LNCAP (cell line): ENCODE measurements around the gene KBTBD12.

ENCODE experiments used
- TF ChIP-seq, protein P1 (sequence below): fragments of 450-650 bp; IDR thresholded peaks from 2 replicates; pipeline ENCODE4 v1.5.1; 2017; ENCODE audit warnings: mild to moderate bottlenecking

Gene KBTBD12, protein sequence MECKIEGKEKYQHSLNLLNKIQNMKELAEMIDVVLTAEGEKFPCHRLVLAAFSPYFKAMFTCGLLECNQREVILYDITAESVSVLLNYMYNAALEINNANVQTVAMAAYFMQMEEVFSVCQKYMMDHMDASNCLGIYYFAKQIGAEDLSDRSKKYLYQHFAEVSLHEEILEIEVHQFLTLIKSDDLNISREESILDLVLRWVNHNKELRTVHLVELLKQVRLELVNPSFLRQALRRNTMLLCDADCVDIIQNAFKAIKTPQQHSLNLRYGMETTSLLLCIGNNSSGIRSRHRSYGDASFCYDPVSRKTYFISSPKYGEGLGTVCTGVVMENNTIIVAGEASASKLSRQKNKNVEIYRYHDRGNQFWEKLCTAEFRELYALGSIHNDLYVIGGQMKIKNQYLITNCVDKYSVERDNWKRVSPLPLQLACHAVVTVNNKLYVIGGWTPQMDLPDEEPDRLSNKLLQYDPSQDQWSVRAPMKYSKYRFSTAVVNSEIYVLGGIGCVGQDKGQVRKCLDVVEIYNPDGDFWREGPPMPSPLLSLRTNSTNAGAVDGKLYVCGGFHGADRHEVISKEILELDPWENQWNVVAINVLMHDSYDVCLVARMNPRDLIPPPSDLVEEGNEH

DNA sequence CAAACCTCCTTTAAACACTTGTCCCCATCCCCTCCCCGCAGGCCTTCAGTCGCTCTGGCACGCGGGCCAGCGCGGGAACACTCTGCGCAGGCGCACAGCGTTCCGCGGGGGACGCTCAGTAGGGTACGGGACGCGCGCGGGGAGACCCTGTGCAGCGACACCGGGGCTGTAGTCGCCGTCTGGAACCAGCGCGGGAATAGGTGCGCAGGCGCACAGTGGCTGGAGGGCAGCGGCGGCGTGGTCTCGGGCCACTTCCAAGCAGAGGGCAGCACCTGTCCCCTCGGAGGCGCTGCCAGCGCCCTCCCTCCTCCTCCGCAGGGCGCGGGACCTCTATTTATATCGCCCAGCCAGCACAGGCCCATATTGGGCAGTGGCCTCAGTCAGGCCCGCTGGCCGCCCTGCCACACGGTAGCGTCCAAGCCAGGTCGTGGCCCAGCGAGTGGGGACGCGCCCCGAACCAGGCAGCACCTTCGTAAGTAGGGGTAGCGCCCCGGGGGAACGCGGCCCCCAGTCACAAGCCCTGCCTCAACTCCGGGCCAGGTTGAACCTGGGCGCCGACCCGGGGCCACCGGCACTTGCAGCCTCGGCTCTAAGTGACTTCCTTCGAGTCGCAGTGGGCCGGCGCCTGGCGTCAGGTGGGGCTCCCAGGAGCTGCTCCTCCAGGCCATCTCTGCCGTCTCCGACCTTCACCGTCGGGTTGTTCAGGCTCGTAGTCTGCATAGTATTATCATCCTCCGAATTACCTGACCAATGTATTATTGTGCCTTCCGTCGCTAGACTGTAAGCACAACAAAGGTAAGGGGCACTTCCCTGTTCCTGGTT, at the start of gene KBTBD12:
TSS of gene KBTBD12 (plus strand) at position 118 of the 822 bp plus-strand sequence. CDS start 7,830 bp downstream, outside the sequence.
- TF ChIP-seq, protein P1, sequence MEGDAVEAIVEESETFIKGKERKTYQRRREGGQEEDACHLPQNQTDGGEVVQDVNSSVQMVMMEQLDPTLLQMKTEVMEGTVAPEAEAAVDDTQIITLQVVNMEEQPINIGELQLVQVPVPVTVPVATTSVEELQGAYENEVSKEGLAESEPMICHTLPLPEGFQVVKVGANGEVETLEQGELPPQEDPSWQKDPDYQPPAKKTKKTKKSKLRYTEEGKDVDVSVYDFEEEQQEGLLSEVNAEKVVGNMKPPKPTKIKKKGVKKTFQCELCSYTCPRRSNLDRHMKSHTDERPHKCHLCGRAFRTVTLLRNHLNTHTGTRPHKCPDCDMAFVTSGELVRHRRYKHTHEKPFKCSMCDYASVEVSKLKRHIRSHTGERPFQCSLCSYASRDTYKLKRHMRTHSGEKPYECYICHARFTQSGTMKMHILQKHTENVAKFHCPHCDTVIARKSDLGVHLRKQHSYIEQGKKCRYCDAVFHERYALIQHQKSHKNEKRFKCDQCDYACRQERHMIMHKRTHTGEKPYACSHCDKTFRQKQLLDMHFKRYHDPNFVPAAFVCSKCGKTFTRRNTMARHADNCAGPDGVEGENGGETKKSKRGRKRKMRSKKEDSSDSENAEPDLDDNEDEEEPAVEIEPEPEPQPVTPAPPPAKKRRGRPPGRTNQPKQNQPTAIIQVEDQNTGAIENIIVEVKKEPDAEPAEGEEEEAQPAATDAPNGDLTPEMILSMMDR, result no peak

DNA sequence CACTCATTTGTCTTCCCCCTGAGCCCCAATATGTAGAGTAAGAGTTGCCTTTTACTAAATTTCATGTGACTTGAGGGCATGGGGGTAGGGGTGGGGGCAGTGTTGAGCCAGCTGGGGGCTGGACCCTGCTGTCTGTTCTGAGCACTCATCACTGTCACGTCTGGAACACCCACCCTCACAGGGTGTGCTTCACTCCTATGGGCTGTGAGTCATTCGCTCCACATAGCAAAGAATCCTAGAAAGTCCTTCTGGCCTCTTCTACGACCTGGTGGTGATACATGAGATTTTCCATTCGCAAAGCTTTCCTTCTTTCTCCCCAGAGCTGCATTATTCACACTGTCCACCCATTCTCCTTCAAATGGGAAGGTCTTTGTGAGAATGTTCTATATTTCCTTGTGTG, 49.1 kb upstream of the KBTBD12 start:
- TF ChIP-seq, protein P1, result no peak

DNA sequence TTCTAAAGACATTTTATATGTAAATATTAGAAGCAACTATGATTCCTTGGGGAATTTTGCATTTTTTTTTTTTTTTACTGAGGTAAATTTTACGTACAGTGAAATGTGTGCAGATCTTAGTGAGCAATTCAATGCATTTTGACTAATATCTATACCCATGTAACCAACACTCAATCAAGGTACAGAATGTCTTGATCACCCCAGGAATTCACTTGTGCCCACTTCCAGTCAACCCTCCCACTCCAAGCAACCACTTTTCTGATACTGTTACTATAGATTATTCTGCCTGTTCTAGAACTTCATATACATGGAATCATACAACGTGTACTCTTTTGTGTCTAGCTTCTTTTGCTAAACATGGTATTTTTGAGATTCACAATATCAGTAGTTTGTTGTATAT, 47.6 kb upstream of the KBTBD12 start:
- TF ChIP-seq, protein P1, result no peak

DNA sequence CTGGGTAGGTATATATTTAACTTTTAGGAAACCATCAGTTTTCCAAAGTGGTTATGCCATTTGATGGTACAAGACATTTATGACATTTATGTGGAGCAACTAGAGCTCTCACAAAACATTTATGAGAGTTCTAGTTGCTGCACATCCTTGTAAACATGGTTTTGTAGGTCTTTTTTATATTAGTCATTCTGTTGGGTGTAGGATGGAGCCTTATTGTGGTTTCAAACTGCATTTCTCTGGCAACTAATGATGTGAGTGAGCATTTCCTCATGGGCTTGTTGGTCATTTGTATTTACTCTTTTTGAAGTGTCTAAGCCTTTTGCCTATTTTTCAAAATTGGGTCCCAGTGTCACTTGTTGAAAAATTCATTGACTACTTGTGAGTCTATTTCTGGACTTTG, 47.0 kb upstream of the KBTBD12 start:
- TF ChIP-seq, protein P1, result no peak

DNA sequence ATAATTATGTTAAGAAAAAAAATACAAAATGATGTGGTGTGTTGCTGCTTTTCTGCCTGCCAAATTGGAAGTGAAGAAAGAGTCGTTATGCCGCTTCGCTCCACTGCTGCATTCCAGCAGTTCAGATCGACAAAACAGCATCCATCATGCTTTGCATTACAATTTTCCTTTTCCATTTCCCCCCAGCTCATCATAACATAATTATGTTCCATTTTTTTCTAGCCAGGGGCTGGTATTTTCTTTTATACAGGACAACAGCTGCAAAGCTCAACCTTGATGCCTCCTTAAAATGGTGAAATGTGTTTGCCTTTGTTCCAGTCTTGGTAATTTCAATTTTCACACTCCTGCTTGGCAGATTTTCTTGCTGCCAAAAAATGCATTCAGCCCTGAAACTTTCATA, 44.9 kb upstream of the KBTBD12 start:
- TF ChIP-seq, protein P1, result no peak

DNA sequence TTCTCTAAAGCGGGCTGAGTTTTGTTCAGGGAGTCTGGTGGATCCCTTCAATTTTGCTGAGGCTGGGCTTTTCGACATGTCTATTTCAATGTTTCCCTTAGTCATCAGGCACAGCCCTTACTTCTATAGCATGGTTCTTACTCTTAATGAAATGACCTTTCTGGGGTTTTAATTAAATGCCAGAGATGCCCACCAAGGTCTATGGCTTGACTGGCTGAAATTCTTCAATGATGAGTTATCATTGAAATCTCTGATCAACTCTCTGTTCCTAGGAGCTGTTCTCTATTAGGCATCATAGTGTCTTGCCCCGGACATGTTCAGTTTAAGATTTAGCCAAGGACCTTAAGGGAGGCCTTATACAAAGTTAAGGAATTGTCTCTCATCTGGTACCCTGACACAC, 33.4 kb upstream of the KBTBD12 start:
- TF ChIP-seq, protein P1, result no peak

DNA sequence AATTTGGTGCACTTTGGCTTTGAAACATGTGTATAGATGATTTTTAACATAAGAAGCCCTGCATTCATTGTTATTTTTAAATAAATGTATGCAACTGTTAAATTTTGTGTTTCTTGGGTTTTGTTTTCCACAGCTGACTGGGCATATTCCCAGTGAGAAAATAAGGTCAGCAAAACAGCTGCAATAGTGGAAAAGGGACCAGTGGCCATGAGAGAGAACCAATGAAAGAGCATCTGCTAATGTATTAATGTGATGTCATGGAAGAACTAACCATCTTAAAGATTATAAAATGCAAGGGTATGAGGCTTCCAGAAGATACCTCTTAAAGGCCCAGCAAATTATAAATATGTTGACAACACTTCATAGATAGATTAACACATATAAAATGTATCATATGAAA, 31.0 kb upstream of the KBTBD12 start:
- TF ChIP-seq, protein P1, result no peak
